Midbrain (tissue), 1 donor: Measurements from ENCODE around the gene NONO.
"Not testable (repeated sequence)": the region's sequence is repeated elsewhere in the genome, so short reads cannot be mapped to it uniquely, and the experiment has no call there.

Experiments used
- DNase-seq: peaks from one replicate; lab custom pipeline; 2025; lab: John Stamatoyannopoulos, UW

Gene NONO

GRCh38 chrX:71283403-71284143, at the start of gene NONO:
NONO (plus strand) TSS chrX:71283635; CDS start chrX:71290638, 7,003 bp downstream.
- peak; percentile 94 for DNase-seq

GRCh38 chrX:71235482-71235881, 48.0 kb upstream of the NONO start:
- no peak for DNase-seq

- no peak for DNase-seq
Observed at GRCh38 chrX:71236836-71237235, 46.6 kb upstream of the NONO start.

- DNase-seq = no peak
Observed at GRCh38 chrX:71239781-71240180, 43.7 kb upstream of the NONO start.

- no peak for DNase-seq
Observed at GRCh38 chrX:71241301-71241700, 42.1 kb upstream of the NONO start.

GRCh38 chrX:71244359-71245128, 38.9 kb upstream of the NONO start:
- DNase-seq = no peak

- no peak for DNase-seq
Observed at GRCh38 chrX:71245159-71245558, 38.3 kb upstream of the NONO start.

- DNase-seq = no peak
Observed at GRCh38 chrX:71250841-71251240, 32.6 kb upstream of the NONO start.

- DNase-seq = no peak
Observed at GRCh38 chrX:71251466-71251973, 31.9 kb upstream of the NONO start.

- no peak for DNase-seq
Observed at GRCh38 chrX:71252221-71252620, 31.2 kb upstream of the NONO start.

GRCh38 chrX:71253253-71254091, 30.0 kb upstream of the NONO start:
- peak; percentile 19 for DNase-seq

- peak; percentile 85 for DNase-seq
Observed at GRCh38 chrX:71254092-71254963, 29.1 kb upstream of the NONO start, which contains the start of gene ZMYM3. ZMYM3 (minus strand) TSS chrX:71254140; CDS start chrX:71253255, 885 bp downstream.

- no peak for DNase-seq
Observed at GRCh38 chrX:71256051-71256450, 27.4 kb upstream of the NONO start.

- DNase-seq = no peak
Observed at GRCh38 chrX:71256856-71257255, 26.6 kb upstream of the NONO start.

- not testable (repeated sequence) for DNase-seq
Observed at GRCh38 chrX:71268624-71269023, 14.8 kb upstream of the NONO start.

GRCh38 chrX:71269801-71270395, 13.5 kb upstream of the NONO start:
- no peak for DNase-seq

GRCh38 chrX:71272313-71272712, 11.1 kb upstream of the NONO start:
- not testable (repeated sequence) for DNase-seq

- DNase-seq = not testable (repeated sequence)
Observed at GRCh38 chrX:71281300-71281699, 2.1 kb upstream of the NONO start.

- DNase-seq = peak; percentile 79
Observed at GRCh38 chrX:71282514-71283402, 677 bp upstream of the NONO start.

- no peak for DNase-seq
Observed at GRCh38 chrX:71285929-71286328, 2.5 kb downstream of the NONO start.
